Measurements from ENCODE around the gene RBMS3.

The RBMS3 gene

GRCh38 chr3:29583861-29584260 is 303.0 kb downstream of the RBMS3 start:
- H3K27ac ChIP-seq (ENCODE audit: low read length): no peak overlapping the region

GRCh38 chr3:29585368-29585767 is 304.5 kb downstream of the RBMS3 start:
- Histone ChIP-seq H3K9me3 (ENCODE audit: control insufficient read depth, insufficient read depth, low read length) (no peaks in the 10 kb centered on the region), H3K27me3 (ENCODE audit: control insufficient read depth, insufficient read depth, low read length) (no peaks in the 10 kb centered on the region), H3K36me3 (ENCODE audit: control insufficient read depth, insufficient read depth, low read length) (no peaks in the 10 kb centered on the region), H3K4me3 (ENCODE audit: low read length) (no peak overlapping the region), H3K4me1 (ENCODE audit: control insufficient read depth, insufficient read depth, low read length) (no peaks in the 10 kb centered on the region), H3K27ac (ENCODE audit: low read length) (no peak overlapping the region)
- no peak for DNase-seq (ENCODE audit: low read depth, low spot score)
- no CpG with 5 or more reads among the region's 3 CpGs for WGBS (ENCODE audit: insufficient coverage, insufficient read length)

More at GRCh38 chr3:29583861-29584260, 303.0 kb downstream of the RBMS3 start:
- H3K27me3 ChIP-seq (ENCODE audit: control insufficient read depth, insufficient read depth, low read length): no peaks in the 10 kb centered on the region
- H3K36me3 ChIP-seq (ENCODE audit: control insufficient read depth, insufficient read depth, low read length): no peaks in the 10 kb centered on the region
- H3K4me3 ChIP-seq (ENCODE audit: low read length): no peak overlapping the region
- no peaks in the 10 kb centered on the region for H3K4me1 ChIP-seq (ENCODE audit: control insufficient read depth, insufficient read depth, low read length)
- DNase-seq (ENCODE audit: low read depth, low spot score): no peak
- no peaks in the 10 kb centered on the region for H3K9me3 ChIP-seq (ENCODE audit: control insufficient read depth, insufficient read depth, low read length)

- Histone ChIP-seq H3K27ac (ENCODE audit: low read length) (no peak overlapping the region), H3K27me3 (ENCODE audit: control insufficient read depth, insufficient read depth, low read length) (no peaks in the 10 kb centered on the region), H3K36me3 (ENCODE audit: control insufficient read depth, insufficient read depth, low read length) (no peaks in the 10 kb centered on the region), H3K4me1 (ENCODE audit: control insufficient read depth, insufficient read depth, low read length) (no peaks in the 10 kb centered on the region), H3K4me3 (ENCODE audit: low read length) (no peak overlapping the region), H3K9me3 (ENCODE audit: control insufficient read depth, insufficient read depth, low read length) (no peaks in the 10 kb centered on the region)
- no CpG with 5 or more reads among the region's 2 CpGs for WGBS (ENCODE audit: insufficient coverage, insufficient read length)
- DNase-seq (ENCODE audit: low read depth, low spot score): no peak
These were observed 306.5 kb downstream of the RBMS3 start for GRCh38 chr3:29587340-29587739.

- WGBS (ENCODE audit: insufficient coverage, insufficient read length): no CpG with 5 or more reads among the region's 1 CpG
- no peak for DNase-seq (ENCODE audit: low read depth, low spot score)
- Histone ChIP-seq H3K4me3 (ENCODE audit: low read length) (no peak overlapping the region), H3K27me3 (ENCODE audit: control insufficient read depth, insufficient read depth, low read length) (no peaks in the 10 kb centered on the region), H3K36me3 (ENCODE audit: control insufficient read depth, insufficient read depth, low read length) (no peaks in the 10 kb centered on the region), H3K27ac (ENCODE audit: low read length) (no peak overlapping the region), H3K4me1 (ENCODE audit: control insufficient read depth, insufficient read depth, low read length) (no peaks in the 10 kb centered on the region), H3K9me3 (ENCODE audit: control insufficient read depth, insufficient read depth, low read length) (no peaks in the 10 kb centered on the region)
These were observed 309.1 kb downstream of the RBMS3 start for GRCh38 chr3:29590012-29590411.

GRCh38 chr3:29590461-29590860 is 309.6 kb downstream of the RBMS3 start:
- no peak for DNase-seq (ENCODE audit: low read depth, low spot score)
- no peak overlapping the region for H3K27ac ChIP-seq (ENCODE audit: low read length)
- no peaks in the 10 kb centered on the region for H3K36me3 ChIP-seq (ENCODE audit: control insufficient read depth, insufficient read depth, low read length)

GRCh38 chr3:29591579-29591978 is 310.7 kb downstream of the RBMS3 start:
- H3K4me3 ChIP-seq (ENCODE audit: low read length): no peak overlapping the region
- H3K27me3 ChIP-seq (ENCODE audit: control insufficient read depth, insufficient read depth, low read length): no peaks in the 10 kb centered on the region
- no peaks in the 10 kb centered on the region for H3K4me1 ChIP-seq (ENCODE audit: control insufficient read depth, insufficient read depth, low read length)
- WGBS (ENCODE audit: insufficient coverage, insufficient read length): no CpG with 5 or more reads among the region's 3 CpGs
- H3K9me3 ChIP-seq (ENCODE audit: control insufficient read depth, insufficient read depth, low read length): no peaks in the 10 kb centered on the region
- DNase-seq (ENCODE audit: low read depth, low spot score): no peak
- no peaks in the 10 kb centered on the region for H3K36me3 ChIP-seq (ENCODE audit: control insufficient read depth, insufficient read depth, low read length)
- H3K27ac ChIP-seq (ENCODE audit: low read length): no peak overlapping the region

More at GRCh38 chr3:29590461-29590860, 309.6 kb downstream of the RBMS3 start:
- H3K9me3 ChIP-seq (ENCODE audit: control insufficient read depth, insufficient read depth, low read length): no peaks in the 10 kb centered on the region
- no peaks in the 10 kb centered on the region for H3K27me3 ChIP-seq (ENCODE audit: control insufficient read depth, insufficient read depth, low read length)
- H3K4me3 ChIP-seq (ENCODE audit: low read length): no peak overlapping the region
- no peaks in the 10 kb centered on the region for H3K4me1 ChIP-seq (ENCODE audit: control insufficient read depth, insufficient read depth, low read length)

- WGBS (ENCODE audit: insufficient coverage, insufficient read length): no CpG with 5 or more reads among the region's 1 CpG
- Histone ChIP-seq H3K4me1 (ENCODE audit: control insufficient read depth, insufficient read depth, low read length) (no peaks in the 10 kb centered on the region), H3K27me3 (ENCODE audit: control insufficient read depth, insufficient read depth, low read length) (no peaks in the 10 kb centered on the region)
These were observed 312.9 kb downstream of the RBMS3 start for GRCh38 chr3:29593802-29594201.

GRCh38 chr3:29594261-29594660 is 313.4 kb downstream of the RBMS3 start:
- Histone ChIP-seq H3K4me1 (ENCODE audit: control insufficient read depth, insufficient read depth, low read length) (no peaks in the 10 kb centered on the region), H3K27me3 (ENCODE audit: control insufficient read depth, insufficient read depth, low read length) (no peaks in the 10 kb centered on the region), H3K4me3 (ENCODE audit: low read length) (no peak overlapping the region), H3K36me3 (ENCODE audit: control insufficient read depth, insufficient read depth, low read length) (no peaks in the 10 kb centered on the region), H3K27ac (ENCODE audit: low read length) (no peak overlapping the region), H3K9me3 (ENCODE audit: control insufficient read depth, insufficient read depth, low read length) (no peaks in the 10 kb centered on the region)
- no peak for DNase-seq (ENCODE audit: low read depth, low spot score)
- WGBS (ENCODE audit: insufficient coverage, insufficient read length): no CpG with 5 or more reads among the region's 1 CpG

More at GRCh38 chr3:29593802-29594201, 312.9 kb downstream of the RBMS3 start:
- DNase-seq (ENCODE audit: low read depth, low spot score): no peak
- no peaks in the 10 kb centered on the region for H3K36me3 ChIP-seq (ENCODE audit: control insufficient read depth, insufficient read depth, low read length)
- H3K9me3 ChIP-seq (ENCODE audit: control insufficient read depth, insufficient read depth, low read length): no peaks in the 10 kb centered on the region
- H3K4me3 ChIP-seq (ENCODE audit: low read length): no peak overlapping the region
- no peak overlapping the region for H3K27ac ChIP-seq (ENCODE audit: low read length)

- no peaks in the 10 kb centered on the region for H3K4me1 ChIP-seq (ENCODE audit: control insufficient read depth, insufficient read depth, low read length)
- no CpG with 5 or more reads among the region's 3 CpGs for WGBS (ENCODE audit: insufficient coverage, insufficient read length)
- no peak overlapping the region for H3K27ac ChIP-seq (ENCODE audit: low read length)
- no peaks in the 10 kb centered on the region for H3K27me3 ChIP-seq (ENCODE audit: control insufficient read depth, insufficient read depth, low read length)
- H3K36me3 ChIP-seq (ENCODE audit: control insufficient read depth, insufficient read depth, low read length): no peaks in the 10 kb centered on the region
- no peak for DNase-seq (ENCODE audit: low read depth, low spot score)
- no peaks in the 10 kb centered on the region for H3K9me3 ChIP-seq (ENCODE audit: control insufficient read depth, insufficient read depth, low read length)
- H3K4me3 ChIP-seq (ENCODE audit: low read length): no peak overlapping the region
These were observed 316.6 kb downstream of the RBMS3 start for GRCh38 chr3:29597376-29598008.

- DNase-seq (ENCODE audit: low read depth, low spot score): no peak
- Histone ChIP-seq H3K27me3 (ENCODE audit: control insufficient read depth, insufficient read depth, low read length) (no peaks in the 10 kb centered on the region), H3K9me3 (ENCODE audit: control insufficient read depth, insufficient read depth, low read length) (no peaks in the 10 kb centered on the region), H3K4me1 (ENCODE audit: control insufficient read depth, insufficient read depth, low read length) (no peaks in the 10 kb centered on the region), H3K4me3 (ENCODE audit: low read length) (no peak overlapping the region), H3K27ac (ENCODE audit: low read length) (no peak overlapping the region), H3K36me3 (ENCODE audit: control insufficient read depth, insufficient read depth, low read length) (no peaks in the 10 kb centered on the region)
- WGBS (ENCODE audit: insufficient coverage, insufficient read length): no CpG with 5 or more reads among the region's 4 CpGs
These were observed 321.2 kb downstream of the RBMS3 start for GRCh38 chr3:29601861-29602585.

GRCh38 chr3:29605845-29606244 is 325.0 kb downstream of the RBMS3 start:
- Histone ChIP-seq H3K27ac (ENCODE audit: low read length) (no peak overlapping the region), H3K36me3 (ENCODE audit: control insufficient read depth, insufficient read depth, low read length) (no peaks in the 10 kb centered on the region), H3K27me3 (ENCODE audit: control insufficient read depth, insufficient read depth, low read length) (no peaks in the 10 kb centered on the region), H3K4me1 (ENCODE audit: control insufficient read depth, insufficient read depth, low read length) (no peaks in the 10 kb centered on the region), H3K4me3 (ENCODE audit: low read length) (no peak overlapping the region), H3K9me3 (ENCODE audit: control insufficient read depth, insufficient read depth, low read length) (no peaks in the 10 kb centered on the region)
- no CpG with 5 or more reads among the region's 2 CpGs for WGBS (ENCODE audit: insufficient coverage, insufficient read length)
- DNase-seq (ENCODE audit: low read depth, low spot score): no peak

All from iPS DF 6.9 (cell line).